AG09309 (cell line): ENCODE results near the gene LSM6.

Source experiments
- DNase-seq: peaks from one replicate; pipeline ENCODE4 v3.0.0-alpha.2; 2010; ENCODE audit warnings: low read depth
- H3K4me3 ChIP-seq: 2 replicates; pipeline ENCODE4 v1.5.1; 2011; ENCODE audit warnings: mild to moderate bottlenecking, low read depth, low read length, moderate library complexity; ENCODE audit not compliant: control insufficient read depth
- CTCF ChIP-seq: IDR thresholded peaks from 2 replicates; pipeline ENCODE4 v1.5.1; 2011; ENCODE audit warnings: mild to moderate bottlenecking, low read depth, low read length, inconsistent platforms; ENCODE audit not compliant: insufficient read depth, control insufficient read depth; ENCODE audit errors: missing control alignments

The LSM6 gene

GRCh38 chr4:146191766-146192458 is 16.4 kb downstream of the LSM6 start:
- no peak overlapping the region for H3K4me3 ChIP-seq
- TF ChIP-seq CTCF: no peak
- DNase-seq: no peak

GRCh38 chr4:146193628-146194027 is 18.1 kb downstream of the LSM6 start:
- no peak for TF ChIP-seq CTCF
- H3K4me3 ChIP-seq: no peak overlapping the region

GRCh38 chr4:146194212-146194611 is 18.7 kb downstream of the LSM6 start:
- no peak for DNase-seq
- no peak overlapping the region for H3K4me3 ChIP-seq
- TF ChIP-seq CTCF: no peak

More at GRCh38 chr4:146193628-146194027, 18.1 kb downstream of the LSM6 start:
- no peak for DNase-seq

- DNase-seq: no peak
- TF ChIP-seq CTCF: no peak
- no peak overlapping the region for H3K4me3 ChIP-seq
These were observed 27.1 kb downstream of the LSM6 start for GRCh38 chr4:146202665-146203064.

GRCh38 chr4:146207410-146207809 is 31.9 kb downstream of the LSM6 start:
- no peak for TF ChIP-seq CTCF
- no peak for DNase-seq
- no peak overlapping the region for H3K4me3 ChIP-seq

- no peak for TF ChIP-seq CTCF
- H3K4me3 ChIP-seq: no peak overlapping the region
- DNase-seq: no peak
These were observed 35.4 kb downstream of the LSM6 start for GRCh38 chr4:146210890-146211289.
